Measurements from ENCODE around the gene ENPEP. TPM values are rescaled to one million over a fixed set of nuclear protein-coding genes. Genes with fewer than 3 reads are reported as not detected.

Gene ENPEP
- total and polyA plus RNA-seq, 9 donors: 0.91 to 4.7 (median 2.2) TPM

DNA sequence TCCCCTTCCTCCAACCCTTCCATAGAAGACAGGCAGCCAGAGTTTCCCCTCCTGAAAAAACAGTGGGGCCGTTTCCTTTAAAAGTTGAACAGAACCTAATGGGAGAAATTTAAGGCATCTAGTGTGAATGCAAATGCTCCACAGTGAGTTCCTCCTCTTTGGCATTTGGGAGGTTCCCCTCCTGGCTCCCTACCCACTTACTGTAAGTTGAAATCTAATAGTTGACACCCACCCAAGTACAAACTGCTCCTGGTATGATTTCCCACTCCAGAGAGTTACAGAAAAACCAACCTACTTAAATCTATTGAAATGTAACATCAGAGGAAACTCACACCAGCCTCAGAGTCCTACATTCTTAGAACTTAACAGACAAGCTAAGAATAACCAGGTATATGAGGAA is 17.6 kb downstream of the ENPEP start:
- H3K27ac ChIP-seq: no peak overlapping the region
- WGBS, 3 donors: 19 to 44% (median 20%) methylated on average over 1 of the region's 1 CpG
- H3K4me3 ChIP-seq: no peak overlapping the region
- intact Hi-C loops (cut with DNase I): no loop called here
- DNase-seq: no peak
- H3K9me3 ChIP-seq: no peaks in the 10 kb centered on the region
- no peaks in the 10 kb centered on the region for H3K4me1 ChIP-seq (ENCODE audit: insufficient read depth)
- no peaks in the 10 kb centered on the region for H3K27me3 ChIP-seq
- H3K36me3 ChIP-seq: no peaks in the 10 kb centered on the region
- TF ChIP-seq POLR2A (IDR thresholded peaks at IDR 0.05) (no peak), EP300 (IDR thresholded peaks at IDR 0.05) (no peak)

DNA sequence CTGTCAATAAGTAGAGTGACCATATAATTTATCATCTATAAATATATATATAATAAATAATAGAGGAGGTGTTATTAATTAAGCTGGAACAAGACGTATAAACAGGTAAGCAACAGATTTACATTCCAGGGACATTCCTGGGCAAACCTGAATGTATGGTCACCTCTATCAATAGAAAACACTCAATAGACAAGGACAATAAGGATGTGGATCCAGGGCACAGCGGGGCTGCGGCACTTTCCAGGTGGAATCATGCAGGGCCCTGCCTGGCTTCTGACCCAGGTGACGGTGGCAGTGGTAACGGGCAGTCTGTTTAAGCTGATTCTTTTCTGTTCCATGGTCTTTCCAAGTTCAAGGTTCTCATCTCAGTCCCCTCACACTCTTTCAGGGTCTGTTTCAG is 22.5 kb downstream of the ENPEP start:
- WGBS, 3 donors: 82 to 94% (median 92%) methylated on average over 5 of the region's 5 CpGs
- DNase-seq: no peak

DNA sequence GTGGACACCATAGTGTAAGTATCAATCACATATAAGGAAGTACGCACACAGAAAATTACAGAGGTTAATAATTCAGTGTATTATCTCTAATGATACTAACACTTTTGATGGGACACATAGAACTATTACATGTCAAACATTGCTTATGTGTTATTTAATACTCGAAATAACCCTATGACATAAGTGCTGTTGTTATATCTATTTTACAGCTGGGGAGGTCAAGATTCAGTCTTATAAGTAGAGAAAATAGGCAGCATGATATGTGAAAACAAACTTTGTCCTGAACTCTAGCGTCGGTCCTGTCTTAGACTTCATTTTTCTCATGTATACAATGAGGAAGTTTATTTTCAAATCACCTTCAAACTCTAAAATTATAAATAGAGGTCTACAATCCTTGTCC is 23.2 kb downstream of the ENPEP start:
- H3K36me3 ChIP-seq: no peaks in the 10 kb centered on the region
- WGBS, 3 donors: 63 to 81% (median 69%) methylated on average over 4 of the region's 4 CpGs
- no peaks in the 10 kb centered on the region for H3K27me3 ChIP-seq
- H3K4me1 ChIP-seq (ENCODE audit: insufficient read depth): no peaks in the 10 kb centered on the region
- no peaks in the 10 kb centered on the region for H3K9me3 ChIP-seq
- no peak overlapping the region for H3K4me3 ChIP-seq
- intact Hi-C loops (cut with DNase I): no loop called here
- no peak overlapping the region for H3K27ac ChIP-seq
- TF ChIP-seq, protein P1, sequence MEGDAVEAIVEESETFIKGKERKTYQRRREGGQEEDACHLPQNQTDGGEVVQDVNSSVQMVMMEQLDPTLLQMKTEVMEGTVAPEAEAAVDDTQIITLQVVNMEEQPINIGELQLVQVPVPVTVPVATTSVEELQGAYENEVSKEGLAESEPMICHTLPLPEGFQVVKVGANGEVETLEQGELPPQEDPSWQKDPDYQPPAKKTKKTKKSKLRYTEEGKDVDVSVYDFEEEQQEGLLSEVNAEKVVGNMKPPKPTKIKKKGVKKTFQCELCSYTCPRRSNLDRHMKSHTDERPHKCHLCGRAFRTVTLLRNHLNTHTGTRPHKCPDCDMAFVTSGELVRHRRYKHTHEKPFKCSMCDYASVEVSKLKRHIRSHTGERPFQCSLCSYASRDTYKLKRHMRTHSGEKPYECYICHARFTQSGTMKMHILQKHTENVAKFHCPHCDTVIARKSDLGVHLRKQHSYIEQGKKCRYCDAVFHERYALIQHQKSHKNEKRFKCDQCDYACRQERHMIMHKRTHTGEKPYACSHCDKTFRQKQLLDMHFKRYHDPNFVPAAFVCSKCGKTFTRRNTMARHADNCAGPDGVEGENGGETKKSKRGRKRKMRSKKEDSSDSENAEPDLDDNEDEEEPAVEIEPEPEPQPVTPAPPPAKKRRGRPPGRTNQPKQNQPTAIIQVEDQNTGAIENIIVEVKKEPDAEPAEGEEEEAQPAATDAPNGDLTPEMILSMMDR (IDR thresholded peaks at IDR 0.05): no peak
- DNase-seq: no peak

More for the DNA sequence above, 22.5 kb downstream of the ENPEP start:
- no peak overlapping the region for H3K27ac ChIP-seq
- no peaks in the 10 kb centered on the region for H3K27me3 ChIP-seq
- H3K36me3 ChIP-seq: no peaks in the 10 kb centered on the region
- H3K4me3 ChIP-seq: no peak overlapping the region
- no peak for TF ChIP-seq POLR2A (IDR thresholded peaks at IDR 0.05)
- intact Hi-C loops (cut with DNase I): no loop called here
- H3K4me1 ChIP-seq (ENCODE audit: insufficient read depth): no peaks in the 10 kb centered on the region
- no peaks in the 10 kb centered on the region for H3K9me3 ChIP-seq

DNA sequence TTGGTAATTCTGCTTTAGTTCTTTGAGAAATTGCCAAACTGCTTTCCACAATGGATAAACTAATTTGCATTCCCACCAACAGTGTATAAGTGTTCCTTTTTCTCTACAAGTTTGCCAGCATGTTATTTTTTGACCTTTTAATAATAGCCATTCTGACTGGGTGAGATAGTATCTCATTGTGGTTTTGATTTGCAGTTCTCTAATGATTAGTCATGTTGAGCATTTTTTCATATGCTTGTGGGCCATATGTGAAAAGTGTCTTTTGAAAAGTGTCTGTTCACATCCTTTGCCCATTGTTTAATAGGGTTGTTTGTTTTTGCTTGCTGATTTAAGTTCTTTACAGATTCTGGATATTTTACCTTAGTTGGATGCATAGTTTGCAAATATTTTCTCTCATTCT is 25.9 kb downstream of the ENPEP start:
- H3K4me3 ChIP-seq: no peak overlapping the region
- no peak overlapping the region for H3K27ac ChIP-seq
- H3K27me3 ChIP-seq: no peaks in the 10 kb centered on the region
- no peaks in the 10 kb centered on the region for H3K36me3 ChIP-seq
- DNase-seq: no peak
- H3K4me1 ChIP-seq (ENCODE audit: insufficient read depth): no peaks in the 10 kb centered on the region
- H3K9me3 ChIP-seq: no peaks in the 10 kb centered on the region
- TF ChIP-seq POLR2A (IDR thresholded peaks at IDR 0.05) (no peak), EP300 (IDR thresholded peaks at IDR 0.05) (no peak)
- TF ChIP-seq, protein P1 (IDR thresholded peaks at IDR 0.05): no peak
- intact Hi-C loops (cut with DNase I): no loop called here

DNA sequence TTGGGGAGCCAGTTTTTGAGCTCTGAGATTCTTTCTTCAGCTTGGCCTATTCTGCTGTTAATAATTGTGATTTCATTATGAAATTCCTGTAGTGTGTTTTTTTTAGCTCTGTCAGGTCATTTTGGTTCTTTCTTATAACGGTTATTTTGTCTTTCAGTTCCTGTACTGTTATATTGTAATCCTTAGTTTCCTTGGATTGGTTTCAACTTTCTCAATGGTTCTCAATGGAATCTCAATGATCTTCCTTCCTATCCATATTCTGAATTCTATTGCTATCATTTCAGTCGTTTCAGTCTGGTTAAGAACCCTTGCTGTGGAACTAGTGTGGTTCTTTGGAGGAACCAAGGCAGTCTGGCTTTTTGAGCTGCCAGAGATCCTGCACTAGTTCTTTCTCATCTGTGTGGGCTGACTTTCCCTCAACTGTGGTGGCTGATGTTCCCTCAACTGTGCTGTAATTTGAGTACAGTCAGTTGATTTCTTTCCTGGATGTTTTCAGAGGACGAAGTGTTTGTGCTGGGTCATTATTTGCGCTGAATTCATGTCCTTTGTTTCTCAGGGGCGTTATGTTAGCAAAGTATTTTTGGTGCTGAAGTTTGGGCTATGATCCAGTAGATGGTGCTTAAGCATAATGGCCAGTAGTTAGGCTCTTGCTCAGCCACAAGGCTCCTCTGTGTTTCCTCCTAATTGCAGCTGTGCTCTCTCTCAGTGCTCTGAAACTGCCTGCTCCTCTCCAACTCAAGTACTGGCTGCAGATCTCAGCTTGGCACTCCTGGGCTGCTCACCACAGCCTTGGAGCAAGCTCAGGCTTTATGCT is 27.5 kb downstream of the ENPEP start:
- 8 to 21% (median 15%) methylated on average over 5 of the region's 5 CpGs for WGBS, 3 donors
- no peak for TF ChIP-seq POLR2A (IDR thresholded peaks at IDR 0.05)
- no peak for TF ChIP-seq EP300 (IDR thresholded peaks at IDR 0.05)
- TF ChIP-seq, protein P1 (IDR thresholded peaks at IDR 0.05): no peak
- Histone ChIP-seq H3K27me3 (no peaks in the 10 kb centered on the region), H3K4me1 (ENCODE audit: insufficient read depth) (no peaks in the 10 kb centered on the region), H3K9me3 (no peaks in the 10 kb centered on the region), H3K27ac (no peak overlapping the region), H3K36me3 (no peaks in the 10 kb centered on the region), H3K4me3 (no peak overlapping the region)
- intact Hi-C loops (cut with DNase I): no loop called here
- no peak for DNase-seq
